Measurements from ENCODE around the gene AURKAIP1.
"Not testable (repeated sequence)": the region's sequence is repeated elsewhere in the genome, so short reads cannot be mapped to it uniquely, and the experiment has no call there.

The AURKAIP1 gene

DNA sequence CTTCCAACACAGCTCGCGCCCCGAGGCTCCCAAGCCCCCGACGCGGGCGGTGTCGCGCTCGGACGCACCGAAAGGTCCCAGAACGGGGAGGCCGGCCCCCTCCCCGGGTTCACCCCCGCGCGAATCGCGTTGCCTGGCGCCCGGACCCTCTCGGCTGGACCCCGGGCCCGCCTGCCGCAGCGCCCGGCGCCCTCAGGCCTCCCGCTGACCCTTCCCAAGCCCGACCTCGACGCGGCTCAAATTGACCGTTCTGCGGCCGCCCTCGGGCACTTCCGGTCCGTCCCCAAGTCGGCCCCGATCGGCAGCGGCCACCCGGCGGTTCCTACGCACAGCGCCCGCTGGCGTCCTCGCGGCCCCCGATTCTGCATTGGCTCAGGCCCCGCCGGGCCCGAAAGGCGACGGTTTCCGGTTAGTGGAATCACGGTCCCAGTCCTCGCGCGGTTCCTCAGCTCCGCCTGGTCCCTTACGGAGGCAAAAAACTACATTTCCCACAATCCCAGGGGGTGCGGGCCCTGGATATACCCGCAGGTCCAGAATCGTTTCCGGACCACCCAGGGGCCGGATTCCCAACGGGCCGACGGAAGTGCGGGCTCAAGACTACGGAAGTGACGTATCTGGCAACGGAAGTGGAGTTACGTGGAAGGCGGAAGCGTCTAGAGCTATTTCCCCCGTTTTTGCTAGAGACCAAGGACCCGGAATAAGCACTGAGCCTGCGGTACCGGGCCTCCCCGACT lies at the start of gene AURKAIP1:
AURKAIP1 (minus strand) TSS at position 279 of the 734 bp plus-strand sequence. CDS start 451 bp downstream, outside the sequence.
- peak; percentile 100 for DNase-seq (ENCODE audit: low read depth)

DNA sequence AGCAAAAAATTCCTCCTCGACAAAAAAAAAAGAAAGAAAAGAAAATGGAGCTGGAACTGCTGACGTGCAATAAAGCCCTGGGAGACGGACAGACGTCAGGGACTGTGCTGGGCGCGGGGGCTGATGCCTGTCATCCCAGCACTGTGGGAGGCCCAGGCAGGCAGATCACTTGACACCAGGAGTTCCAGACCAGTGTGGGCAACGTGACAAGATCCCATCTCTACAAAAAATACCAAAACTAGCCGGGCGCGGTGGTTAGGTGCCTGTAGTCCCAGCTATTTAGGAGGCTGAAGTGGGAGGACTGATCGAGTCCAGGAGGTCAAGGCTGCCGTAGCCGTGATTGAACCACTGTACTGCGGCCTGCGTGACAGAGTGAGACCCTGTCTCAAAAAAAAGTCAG lies 49.7 kb upstream of the AURKAIP1 start:
- no peak for DNase-seq (ENCODE audit: low read depth)

DNA sequence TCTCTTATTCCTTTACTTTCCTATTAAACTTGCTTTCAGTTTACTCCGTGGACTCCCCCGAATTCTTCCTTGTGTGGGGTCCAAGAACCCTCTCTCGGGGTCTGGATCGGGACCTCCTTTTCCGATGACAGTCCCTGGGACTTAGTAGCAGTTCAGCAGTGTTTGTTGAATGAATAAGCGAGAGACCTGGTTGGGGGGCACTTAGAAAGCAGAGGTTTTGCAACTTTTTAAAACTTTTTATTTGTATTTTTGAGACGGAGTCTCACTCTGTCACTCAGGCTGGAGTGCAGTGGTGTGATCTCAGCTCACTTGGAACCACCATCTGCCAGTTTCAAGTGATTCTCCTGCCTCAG lies 48.2 kb upstream of the AURKAIP1 start:
- DNase-seq (ENCODE audit: low read depth): no peak

DNA sequence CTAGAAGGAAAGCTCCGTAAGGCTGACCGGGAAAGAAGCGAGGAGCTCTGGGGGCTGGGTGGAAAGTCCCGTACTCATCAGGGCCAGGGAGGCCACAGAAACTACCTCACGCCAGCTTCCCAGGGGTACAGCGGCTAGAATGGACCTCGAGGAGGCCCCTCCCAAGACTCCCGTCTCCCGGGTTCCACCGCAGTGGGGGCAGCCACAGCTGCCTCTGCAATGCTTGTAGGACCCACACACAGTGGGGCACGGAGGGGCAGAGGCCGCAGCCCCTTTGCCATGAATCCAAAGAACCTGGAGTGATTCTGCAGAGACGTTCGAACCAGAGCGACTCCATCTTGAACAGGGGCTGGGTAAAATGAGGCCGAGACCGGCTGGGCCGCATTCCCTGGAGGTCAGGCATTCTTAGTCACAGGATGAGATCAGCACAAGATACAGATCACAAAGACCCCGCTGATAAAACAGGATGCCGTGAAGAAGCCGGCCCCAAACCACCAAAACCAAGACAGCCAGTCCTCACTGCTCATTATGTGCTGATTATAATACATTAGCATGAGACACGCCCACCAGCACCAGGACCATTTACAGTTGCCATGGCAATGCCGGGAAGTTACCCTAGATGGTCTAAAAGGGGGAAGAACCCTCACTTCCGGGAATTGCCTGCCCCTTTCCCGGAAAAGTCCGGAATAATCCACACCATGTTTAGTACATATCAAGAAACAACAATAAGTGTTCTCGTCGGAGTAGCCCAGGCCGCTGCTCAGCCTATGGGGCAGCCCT lies 47.6 kb upstream of the AURKAIP1 start:
- DNase-seq (ENCODE audit: low read depth): peak; percentile 29

DNA sequence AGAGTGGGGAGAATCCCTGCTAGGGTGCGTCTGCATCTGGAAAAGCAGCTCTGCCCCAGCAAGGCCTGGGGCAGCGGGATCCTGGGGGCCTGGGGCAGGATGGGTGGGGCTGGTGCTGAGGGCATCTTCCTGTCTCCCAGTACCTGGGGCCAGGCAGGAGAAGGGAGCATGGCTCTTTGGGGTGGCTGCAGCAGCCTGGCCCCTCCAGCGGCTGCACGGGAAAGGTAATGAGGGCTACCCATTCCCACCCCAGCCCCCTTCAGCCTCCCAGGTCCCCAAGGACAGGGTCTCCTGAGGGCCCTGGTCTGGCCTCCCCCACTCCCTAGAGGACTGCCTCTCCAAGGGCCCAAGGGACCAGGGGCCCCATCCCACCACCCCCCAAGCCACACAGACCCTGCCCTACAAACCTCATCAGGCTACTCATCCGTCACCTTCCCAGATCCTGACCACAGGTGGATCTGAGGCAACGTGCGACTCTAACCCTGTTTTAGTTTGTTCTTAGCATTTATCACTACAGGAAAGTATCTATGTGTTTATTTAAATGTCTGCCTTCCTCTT lies 47.0 kb upstream of the AURKAIP1 start:
- DNase-seq (ENCODE audit: low read depth): no peak

DNA sequence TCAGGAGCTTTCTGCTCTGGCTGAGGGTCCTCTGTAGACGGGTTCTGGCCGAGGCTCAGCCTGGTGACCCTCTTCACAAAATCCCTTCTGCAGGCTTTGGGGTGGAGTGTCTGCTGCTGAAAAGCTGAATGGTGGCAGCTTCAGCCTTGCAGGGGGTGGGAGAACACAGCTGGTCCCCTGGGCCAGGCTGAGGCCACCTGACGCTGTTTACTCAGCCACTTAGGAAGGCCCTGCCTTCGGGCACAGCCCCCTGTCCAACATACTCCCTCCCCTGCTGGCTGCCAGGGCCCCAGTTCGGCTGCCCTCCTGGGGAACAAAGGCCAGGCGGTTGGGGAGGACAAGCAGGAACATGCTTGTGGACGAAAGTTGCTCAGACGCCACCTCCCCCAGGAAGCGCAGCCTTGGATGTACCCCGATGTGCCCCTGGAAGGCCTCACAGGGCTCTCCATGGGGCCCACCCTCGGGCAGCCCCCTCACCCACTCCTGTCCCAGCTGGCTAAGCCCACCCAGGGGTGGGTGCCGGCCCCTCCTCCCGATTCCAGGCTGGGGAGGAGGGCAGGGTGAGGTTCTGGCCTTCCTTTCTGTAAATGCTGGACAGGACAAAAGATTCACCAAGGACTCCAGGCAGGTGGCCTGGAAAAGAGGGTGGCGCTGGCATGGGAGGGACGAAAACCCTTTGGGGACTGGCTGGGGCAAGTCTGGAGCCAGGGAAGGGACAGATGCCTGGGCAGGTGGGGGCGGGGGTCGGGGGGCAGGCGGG lies 46.3 kb upstream of the AURKAIP1 start, which contains the start of gene ANKRD65:
ANKRD65 (minus strand) TSS at position 130 of the 760 bp plus-strand sequence. CDS start 271 bp downstream, outside the sequence.
- no peak for DNase-seq (ENCODE audit: low read depth)

DNA sequence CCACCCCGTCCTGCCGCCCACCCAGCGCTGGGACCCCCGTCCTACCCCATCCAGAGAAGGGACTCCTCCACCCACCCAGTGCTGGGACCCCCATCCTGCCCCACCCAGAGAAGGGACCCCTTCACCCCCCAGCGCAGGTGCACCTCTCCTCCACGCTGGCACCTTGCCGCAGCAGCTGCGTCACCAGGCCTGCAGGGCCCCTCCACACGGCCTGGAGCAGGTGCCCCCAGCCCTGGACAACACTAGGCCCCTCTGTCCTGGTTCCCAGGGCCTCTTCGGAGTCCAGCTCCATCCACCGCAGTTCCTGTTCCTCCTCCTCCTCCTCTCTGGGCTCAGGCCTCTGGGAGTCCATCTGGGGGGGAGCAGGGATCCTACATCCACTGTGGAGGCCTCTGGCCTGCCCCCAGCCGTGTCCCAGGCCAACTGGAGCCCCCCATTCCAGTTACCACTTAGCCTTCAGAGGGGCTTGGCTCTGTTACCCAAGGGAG lies 45.7 kb upstream of the AURKAIP1 start:
- no peak for DNase-seq (ENCODE audit: low read depth)

DNA sequence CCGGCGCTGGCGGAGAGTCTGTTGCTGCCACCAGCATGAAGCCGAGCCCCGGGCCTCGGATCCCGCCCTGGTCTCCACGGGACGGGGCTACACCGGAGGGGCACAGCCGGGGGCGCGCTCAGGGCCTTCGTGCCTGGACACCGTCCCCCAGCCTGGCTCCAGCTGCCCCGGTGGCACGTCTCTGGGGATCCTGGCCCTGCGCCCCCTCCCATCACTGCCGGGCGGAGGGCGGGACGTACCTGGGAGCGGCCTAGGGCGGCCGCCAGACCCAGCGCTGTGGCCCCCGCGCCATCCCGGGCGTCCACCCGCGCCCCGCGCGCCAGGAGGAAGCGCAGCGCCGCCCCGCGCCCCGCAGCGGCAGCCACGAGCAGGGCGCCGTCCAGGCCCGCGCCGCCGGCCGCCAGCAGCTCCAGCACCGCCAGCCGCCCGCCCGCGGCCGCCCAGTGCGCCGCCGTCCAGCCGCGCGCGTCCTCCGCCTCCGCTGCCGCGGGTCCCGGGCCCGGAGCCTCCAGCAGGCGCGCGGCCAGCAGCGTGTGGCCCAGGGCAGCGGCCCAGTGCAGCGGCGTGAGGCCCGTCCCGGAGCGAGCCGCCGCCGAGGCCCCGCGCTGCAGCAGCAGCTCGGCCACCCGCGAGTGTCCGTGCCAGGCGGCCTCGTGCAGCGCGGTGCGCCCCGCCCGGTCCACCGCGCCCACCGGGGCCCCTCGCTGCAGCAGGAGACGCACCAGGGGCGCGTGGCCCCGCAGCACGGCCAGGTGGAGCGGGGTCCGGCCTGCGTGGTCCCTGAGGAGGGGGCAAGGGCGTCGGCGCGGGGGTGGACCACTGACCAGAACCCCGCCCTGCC lies 45.0 kb upstream of the AURKAIP1 start:
- peak; percentile 33 for DNase-seq (ENCODE audit: low read depth)

DNA sequence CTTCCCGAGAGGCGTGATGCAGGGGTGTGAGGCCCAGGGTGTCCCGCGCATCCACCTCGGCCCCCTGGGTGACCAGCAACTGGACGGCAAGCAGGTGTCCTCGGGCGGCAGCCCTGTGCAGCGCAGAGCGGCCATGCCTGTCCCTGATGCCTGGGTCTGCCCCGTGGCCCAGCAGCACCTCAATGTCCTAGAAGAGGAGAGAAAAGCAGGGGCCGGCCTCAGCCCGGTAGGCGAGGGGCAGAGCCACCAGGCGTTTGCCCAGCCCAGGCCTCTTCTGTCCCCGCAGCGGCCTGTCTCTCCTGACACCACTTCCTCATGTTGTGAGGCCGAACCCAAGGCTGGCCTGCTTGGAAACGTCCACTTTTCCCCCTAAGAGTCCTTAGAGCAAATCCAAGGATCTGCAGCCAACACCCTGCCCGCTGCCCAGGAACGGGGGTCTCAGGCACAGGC lies 44.4 kb upstream of the AURKAIP1 start:
- no peak for DNase-seq (ENCODE audit: low read depth)

DNA sequence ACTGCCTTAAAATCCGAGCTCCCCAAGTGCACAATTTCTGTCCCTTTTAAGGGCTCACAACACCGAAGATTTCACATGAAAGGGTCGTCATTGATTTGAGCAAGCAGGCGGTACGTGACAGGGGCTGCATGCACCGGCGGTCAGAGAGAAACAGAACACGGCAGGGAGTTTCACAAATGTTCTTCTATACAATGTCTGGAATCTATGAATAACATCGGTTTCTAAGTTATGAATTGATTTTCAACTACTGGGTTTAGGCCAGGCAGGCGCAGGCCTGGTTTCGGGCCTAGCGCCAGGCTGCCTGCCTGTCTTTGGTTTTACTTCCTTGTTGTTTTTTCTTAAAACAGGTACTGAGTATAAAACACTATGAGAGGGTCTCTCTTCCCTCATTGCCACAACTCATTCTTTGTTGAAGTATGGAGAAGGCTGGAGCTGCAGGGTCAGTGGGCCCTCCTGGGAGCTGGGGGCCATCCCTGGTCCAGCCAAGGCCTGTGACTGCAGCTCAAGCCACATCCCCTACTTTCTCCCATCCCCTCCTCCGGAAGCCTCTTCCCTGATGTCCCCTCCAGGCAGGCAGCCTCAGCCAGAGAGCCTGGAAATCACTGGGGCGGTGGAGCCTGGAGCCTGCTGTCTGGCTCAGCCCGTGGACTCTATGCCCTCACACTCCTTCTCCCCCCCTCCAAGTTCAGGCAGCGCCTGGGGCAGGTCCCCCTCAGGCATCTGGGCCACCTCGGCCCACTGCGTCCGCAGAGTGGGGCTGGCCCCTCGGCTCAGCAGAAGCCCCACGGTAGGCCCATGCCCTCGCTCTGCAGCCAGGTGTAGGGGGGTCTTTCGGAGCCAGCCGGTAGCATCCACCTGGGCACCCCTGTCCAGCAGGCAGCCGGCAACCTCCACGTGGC lies 43.7 kb upstream of the AURKAIP1 start:
- no peak for DNase-seq (ENCODE audit: low read depth)

DNA sequence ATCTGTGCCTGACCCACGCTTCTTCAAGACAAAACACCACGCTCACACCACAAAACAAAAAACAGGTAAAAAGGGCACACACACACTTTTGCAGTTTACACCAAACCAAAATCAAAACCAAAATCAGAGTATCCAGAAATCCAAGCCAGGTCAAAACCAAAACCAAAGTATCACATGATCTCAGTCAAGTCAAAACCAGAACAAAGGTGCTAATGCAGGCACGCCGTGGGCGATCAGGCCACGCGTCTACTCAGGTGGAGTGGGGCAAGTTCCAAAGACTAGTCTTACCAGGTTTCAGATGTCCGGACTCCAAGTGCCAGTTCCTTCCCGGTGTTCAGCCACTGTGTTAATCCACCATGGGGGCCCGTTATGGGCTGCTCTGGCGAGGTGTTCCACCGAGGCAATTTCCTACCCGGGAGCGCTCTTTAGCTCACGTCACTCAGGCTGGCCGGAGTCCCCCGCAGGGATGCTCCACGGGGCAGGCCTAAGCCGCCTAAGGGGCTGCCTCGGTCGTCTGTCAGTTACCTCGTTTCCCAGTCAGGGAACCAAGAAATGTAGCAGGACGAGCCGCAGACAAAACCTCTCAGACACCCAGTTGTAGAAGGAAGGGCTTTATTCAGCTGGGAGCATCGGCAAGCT lies 42.9 kb upstream of the AURKAIP1 start:
- DNase-seq (ENCODE audit: low read depth): not testable (repeated sequence)

DNA sequence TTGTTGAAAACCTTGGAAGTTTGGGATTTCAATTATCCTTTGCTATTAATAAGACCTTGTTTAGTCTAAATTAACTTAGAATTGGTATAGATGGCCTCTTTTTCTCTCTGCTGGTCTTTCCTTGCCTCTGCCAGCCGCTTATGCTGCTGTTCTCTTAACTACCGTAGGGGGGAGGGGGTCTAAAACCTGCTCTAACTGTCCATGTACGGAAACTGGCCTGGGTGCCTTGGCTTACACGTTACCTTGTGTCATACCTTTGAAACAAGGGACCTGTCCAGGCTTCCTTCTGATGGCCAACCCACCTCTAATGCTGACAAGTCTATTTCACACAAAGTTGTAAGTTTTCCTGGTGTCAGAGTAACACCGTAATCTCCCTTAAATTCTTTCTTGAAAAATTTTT lies 42.4 kb upstream of the AURKAIP1 start:
- DNase-seq (ENCODE audit: low read depth): not testable (repeated sequence)

DNA sequence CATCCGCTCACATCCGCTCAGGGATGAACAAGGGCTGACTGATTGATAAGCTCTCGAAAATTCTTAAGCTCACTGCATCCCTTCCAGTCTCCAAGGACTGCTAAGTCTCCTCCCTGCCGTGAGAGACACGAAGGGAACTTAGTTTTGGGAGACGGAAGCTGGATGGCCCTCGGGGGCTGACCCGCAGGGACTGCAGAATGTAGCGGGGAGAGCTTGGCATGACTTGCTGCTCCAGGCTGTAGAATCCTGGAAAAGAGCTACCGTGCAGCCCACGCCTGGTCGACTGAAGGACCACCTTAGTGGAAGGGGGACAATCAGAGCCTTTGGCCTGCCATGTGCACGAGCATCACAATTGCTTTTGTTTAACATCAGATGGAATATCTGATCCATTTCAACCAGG lies 40.7 kb upstream of the AURKAIP1 start:
- DNase-seq (ENCODE audit: low read depth): no peak

DNA sequence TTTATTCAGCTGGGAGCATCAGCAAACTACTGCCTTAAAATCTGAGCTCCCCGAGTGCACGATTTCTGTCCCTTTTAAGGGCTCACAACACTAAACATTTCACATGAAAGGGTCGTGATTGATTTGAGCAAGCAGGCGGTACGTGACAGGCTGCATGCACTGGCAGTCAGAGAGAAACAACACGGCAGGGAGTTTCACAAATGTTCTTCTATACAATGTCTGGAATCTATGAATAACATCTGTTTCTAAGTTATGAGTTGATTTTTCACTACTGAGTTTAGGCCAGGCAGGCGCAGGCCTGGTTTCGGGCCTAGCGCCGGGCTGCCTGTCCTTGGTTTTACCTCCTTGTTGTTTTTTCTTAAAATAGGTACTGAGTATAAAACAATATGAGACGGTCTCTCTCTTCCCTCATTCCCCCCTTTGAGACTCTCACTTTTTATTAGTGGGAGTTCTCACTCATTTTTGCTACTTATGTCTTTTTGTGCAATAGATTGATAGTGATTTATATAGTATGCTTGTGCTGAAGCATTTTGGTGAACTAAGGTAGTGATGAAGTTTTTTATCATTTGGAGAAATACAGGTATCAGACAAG lies 37.4 kb upstream of the AURKAIP1 start:
- not testable (repeated sequence) for DNase-seq (ENCODE audit: low read depth)

DNA sequence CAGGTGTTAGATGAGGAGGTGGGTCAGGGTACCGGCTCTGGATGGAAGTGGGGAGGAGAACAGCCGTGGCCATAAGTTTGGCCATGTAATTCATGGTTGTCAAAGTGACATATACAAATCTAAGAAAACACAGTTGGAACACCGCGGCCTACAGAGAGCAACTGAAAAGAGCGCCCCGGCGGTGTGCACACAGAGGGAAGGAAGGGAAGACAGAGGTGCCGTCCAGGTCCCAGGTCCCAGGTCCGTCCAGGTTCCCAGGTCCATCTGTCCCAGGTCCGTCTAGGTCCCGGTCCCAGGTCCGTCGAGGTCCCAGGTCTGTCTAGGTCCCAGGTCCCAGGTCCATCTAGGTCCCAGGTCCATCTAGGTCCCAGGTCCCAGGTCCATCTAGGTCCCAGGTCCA lies 36.6 kb upstream of the AURKAIP1 start:
- no peak for DNase-seq (ENCODE audit: low read depth)

DNA sequence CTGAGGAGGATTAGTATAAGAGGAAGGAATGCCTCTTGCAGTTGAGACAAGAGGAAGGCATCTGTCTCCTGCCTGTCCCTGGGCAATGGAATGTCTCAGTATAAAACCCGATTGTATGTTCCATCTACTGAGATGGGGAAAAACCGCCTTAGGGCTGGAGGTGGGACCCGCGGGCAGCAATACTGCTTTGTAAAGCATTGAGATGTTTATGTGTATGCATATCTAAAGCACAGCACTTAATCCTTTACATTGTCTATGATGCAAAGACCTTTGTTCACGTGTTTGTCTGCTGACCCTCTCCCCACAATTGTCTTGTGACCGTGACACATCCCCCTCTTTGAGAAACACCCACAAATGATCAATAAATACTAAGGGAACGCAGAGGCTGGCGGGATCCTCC lies 35.2 kb upstream of the AURKAIP1 start:
- not testable (repeated sequence) for DNase-seq (ENCODE audit: low read depth)

DNA sequence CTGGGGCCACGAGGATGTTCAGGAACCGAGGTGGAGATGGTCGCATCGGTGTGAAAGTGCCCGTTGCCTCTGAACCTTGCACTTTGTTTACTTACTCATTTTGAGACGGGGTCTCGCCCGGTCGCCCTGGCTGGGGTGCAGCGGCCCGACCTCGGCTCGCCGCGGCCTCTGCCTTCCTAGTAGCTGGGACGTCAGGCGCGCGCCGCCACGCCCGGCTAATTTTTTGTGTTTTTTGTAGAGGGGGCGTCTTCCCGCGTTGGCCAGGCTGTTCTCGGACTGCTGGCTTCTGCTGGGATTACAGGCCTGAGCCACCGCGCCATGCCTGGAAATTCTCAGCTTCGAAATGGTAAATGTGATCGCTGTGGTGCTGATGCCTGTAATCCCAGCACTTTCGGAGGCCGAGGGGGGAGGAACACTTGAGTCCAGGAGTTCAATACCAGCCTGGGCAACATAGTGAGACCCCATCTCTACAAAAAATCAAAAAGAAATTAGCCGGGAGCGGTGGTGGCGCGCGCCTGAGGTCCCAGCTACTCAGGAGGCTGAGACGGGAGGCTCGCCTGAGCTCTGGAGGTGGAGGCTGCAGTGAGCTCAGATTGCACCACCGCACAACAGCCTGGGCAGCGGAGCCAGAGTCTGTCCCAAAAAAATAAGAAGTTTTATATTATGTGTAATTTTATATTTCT lies 32.8 kb upstream of the AURKAIP1 start:
- DNase-seq (ENCODE audit: low read depth): peak; percentile 74

DNA sequence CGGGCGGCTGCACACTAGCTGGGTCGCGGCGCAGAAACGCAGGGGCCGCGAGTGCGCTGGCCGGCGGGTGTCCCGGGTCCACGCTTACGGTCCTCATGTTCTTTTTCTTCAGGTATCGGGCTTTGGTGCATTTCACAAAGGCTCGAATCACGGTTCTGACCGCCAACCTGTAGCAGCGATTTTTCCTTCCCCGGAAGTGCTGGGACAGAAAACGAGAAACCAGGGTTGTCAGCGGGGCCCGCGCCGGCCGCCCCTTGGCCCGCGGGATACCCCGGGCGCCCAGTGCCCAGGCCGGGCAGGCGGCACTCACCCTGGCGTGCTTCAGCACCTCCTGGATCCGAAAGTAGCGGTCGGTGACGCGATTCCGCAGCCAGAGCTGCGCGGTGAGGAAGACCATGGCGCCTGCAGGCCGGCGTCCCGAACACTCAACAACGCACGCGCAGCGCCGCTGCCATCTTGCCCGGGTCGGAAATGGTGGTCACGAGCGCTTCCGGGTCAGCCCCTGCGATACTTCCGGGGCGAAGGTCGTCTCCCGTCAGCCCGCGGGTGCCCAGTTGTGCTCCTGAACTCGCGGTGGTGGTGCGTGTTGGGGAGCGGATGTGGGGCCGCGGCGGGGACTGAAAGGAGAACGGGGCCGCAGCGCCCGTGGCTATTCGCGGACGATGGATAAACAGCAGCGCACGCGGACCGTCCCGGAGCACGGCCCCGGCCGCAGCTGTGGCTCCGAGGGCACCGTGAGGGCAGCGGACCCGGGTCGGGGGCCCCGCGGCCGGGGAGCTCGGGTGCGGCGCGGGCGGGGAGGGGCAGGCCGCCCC lies 32.0 kb upstream of the AURKAIP1 start, which contains the start of gene MRPL20:
MRPL20 (minus strand) TSS at position 473 of the 815 bp plus-strand sequence; CDS start at position 397, 76 bp downstream.
- peak; percentile 93 for DNase-seq (ENCODE audit: low read depth)

All from iris pigment epithelial cell (primary cell).